GM12872 (cell line): ENCODE measurements around the gene YTHDF1.

Experiments used
- CTCF ChIP-seq: IDR thresholded peaks from 3 replicates; pipeline ENCODE4 v1.5.1; 2011; ENCODE audit warnings: low read depth, mild to moderate bottlenecking, low read length, moderate library complexity; ENCODE audit not compliant: insufficient read depth

YTHDF1 gene

DNA sequence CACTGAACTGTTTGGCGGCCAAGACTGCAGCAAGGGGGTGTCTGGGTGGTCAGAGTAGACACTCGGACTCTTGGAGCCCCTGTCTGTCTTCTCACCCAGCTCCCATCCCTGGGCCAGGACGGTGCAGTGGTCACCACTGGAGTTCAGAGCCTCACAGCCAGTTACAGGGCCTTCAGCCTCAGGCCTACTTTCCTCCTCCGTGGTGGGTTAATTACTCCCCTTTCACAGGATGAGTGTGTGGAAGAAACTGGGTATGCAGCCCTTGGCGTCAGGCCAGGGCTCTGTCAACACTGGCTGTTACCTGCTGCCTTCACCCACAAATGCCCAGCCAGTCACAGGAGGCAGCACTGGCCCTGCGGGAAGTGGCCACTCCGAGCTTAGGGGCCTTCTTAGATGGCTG, 1.8 kb upstream of the YTHDF1 start:
- TF ChIP-seq CTCF: no peak

DNA sequence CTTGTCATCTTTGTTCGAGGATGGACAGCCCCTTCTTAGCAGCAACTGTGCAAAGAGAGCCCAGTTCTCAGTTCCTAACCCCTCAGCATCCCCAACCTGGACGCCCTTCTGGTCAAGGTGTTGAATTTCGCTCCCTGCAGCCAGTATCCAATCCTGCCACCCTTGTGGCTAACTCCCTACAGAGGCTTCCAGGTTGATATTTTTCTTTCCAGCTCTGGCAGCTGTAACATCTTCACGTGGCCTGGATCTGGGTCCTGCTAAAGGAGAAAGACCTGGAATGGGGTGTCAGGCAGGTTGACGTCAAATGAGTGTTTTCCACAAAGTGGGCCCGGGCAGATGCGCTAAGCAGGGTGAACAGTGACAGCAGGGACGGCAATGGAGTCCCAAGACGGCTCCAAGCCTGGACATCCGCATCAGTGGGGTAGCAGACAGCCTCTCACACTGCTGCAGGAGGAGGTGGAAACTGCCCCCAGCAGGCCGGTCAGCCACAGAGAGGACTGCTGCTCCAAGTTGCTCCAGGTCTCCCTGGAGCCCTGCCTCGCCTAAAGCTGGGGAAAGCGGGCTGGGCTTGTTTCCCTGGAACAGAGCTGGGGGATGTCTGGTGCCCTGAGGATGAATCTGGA, 1.0 kb upstream of the YTHDF1 start:
- no peak for TF ChIP-seq CTCF

DNA sequence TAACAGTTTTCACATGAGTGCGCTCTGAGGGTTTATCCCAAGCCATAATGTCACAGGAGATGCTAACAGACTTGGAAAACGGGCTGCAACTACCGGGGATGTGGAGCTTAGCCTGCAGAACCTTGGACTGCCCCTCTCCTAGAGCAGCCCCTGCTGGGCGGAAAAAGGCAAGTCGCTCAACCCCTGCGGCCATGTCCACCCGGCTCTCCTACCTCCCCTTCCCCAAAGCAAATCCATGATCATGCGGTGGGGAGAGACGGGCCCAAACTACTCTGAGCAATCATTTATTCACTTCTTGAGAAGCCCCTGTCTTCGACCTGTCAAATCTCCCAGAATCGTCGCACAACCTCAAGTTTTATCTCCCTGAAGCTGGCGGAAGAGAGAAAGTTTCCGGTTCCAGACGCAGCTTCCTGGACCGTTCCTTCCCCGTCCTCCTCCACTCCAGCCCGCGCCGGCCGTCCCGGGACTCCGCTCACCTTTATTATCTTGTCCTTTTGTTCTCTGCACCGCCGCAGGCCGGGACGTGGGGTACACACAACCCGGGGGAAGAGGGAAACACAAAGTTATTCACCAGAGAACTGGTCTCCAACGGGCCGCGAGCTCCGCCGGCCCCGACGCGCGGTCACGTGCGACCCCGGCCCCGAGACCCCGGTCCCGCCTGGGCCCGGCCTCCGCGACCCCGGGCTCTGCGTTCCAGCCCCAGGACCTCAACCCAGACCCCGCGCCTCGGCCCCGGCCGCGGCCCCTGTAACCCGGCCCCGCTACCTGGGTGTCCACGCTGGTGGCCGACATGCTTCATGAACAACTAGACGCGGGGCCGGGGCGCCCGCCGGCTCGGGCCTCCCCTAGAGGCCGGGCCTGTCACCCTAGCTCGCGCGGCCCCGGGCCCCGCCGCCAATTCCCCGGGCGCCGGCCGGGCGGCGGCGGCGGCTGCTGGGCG, 560 bp downstream of the YTHDF1 start:
- TF ChIP-seq CTCF: peak; percentile 70

DNA sequence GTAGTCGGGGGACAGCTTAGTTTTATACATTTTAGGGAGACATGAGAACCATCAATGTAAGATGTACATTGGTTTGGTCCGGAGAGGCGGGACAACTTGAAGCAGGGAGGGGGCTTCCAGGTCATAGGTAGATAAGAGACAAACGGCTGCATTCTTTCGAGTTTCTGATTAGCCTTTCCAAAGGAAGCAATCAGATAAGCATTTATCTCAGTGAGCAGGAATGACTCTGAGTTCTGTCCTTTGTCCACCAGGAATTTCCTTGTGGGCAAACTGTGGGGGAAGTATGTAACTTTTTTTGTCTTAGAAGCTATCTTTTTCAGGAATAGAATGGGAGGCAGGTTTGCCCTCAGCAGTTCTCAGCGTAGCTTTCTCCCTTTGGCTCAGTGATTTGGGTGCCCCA, 1.4 kb downstream of the YTHDF1 start:
- TF ChIP-seq CTCF: no peak

DNA sequence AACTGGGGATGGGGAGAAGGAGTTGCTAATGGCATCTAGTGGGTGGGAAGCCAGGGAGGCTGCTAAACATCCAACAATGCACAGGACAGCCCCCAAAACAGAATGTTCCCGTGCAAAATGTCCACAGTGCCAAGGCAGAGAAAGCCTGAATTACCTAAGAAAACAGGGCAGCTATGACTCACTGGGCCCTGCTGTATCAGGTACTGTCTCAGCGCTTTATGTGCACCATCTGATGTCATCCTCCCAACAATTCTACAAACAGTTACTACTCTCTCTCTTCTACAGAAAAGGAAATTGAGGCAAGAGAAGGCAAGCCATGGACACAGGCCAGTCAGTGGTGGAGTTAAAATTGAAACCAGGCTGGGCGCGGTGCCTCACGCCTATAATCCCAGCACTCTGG, 3.1 kb downstream of the YTHDF1 start:
- no peak for TF ChIP-seq CTCF

DNA sequence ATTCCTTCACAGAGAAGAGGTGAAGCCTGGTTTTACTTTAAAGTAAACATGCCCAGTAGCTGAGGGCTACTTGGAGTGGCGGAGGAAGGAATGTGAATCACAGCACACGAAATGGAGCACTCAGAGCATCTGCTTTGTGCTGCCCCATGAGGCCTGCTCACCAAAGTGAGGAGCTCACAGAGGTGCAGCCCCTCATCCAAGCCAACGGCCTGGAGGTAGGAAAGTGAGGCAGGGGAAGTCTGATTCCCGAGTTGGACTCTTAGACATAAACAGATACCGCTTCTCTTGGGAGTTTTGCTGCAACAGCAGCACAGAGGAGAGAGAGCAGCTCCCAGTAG, 3.6 kb downstream of the YTHDF1 start:
- TF ChIP-seq CTCF: no peak

DNA sequence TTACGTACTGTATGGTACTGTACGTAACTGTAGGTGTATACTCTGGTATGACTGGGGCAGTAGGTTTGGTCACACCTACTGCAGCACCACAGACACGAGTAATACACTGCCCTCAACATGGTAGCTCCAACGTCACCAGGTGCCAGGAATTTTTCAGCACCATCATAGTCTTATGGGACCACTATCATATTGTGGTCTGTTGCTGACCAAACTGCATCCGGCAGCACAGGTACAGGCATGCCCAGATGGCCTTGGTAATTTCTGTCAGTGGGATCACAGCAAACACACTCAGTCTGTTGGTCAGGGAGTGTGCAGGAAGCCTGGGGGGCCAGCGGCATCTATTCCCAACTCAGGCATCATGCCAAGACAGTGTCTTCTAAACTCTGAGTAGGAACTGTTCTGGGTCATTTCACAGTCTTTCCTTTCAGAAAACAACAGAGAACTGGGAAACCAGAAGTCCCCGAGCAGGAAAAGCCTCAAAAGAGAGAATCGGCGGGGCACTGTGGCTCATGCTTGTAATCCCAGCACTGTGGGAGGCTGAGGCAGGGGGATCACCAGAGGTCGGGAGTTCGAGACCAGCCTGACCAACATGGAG, 5.8 kb downstream of the YTHDF1 start:
- TF ChIP-seq CTCF: no peak
